Measurements from ENCODE around the gene ADH4. TPM values are rescaled to one million over a fixed set of nuclear protein-coding genes. Genes with fewer than 3 reads are reported as not detected.

Gene ADH4
- total and polyA plus RNA-seq, 10 of the 15 experiments (the other 5 are each of a cell fraction or from before 2014, with no cell fraction given) = not detected

DNA sequence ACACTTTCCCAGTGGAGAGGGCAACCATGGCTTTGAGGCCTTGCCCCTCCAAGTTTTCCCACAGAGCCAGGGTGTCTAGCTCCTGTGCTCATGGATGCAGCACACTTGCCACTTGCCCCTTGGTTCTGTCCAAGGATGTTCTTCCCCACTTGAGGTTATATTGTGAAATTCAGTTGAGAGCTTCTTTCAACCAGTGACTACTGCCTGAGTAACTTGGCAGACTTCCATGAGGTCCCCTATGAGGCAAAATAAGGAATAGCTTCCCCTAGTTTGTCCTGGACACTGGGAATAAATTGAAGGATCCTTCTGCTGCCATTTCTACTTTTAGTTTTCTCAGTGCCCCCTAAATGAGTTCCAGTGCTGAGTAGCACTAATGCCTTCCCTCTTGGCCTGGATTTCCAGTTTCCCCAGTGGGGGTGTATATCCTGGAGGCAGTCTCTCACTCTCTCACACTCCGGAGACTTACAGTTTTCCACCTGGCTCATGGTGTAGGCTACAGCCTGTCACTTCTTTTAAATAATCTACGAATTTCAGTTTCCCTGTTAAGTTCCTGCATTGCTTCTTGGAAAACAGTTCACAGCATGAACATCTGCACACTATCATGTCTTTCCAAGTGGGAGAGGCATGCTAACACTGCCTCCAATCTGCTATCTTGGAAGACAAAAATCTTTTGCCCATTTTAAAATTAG lies 36.4 kb upstream of the ADH4 start (continued):
- no peak for TF ChIP-seq BHLHE40 (IDR thresholded peaks at IDR 0.05; ENCODE audit: borderline replicate concordance in 1 of 2, low read depth in 2 of 2, low read length in 1 of 2)
- no peak for TF ChIP-seq FOXK2 (IDR thresholded peaks at IDR 0.05)

DNA sequence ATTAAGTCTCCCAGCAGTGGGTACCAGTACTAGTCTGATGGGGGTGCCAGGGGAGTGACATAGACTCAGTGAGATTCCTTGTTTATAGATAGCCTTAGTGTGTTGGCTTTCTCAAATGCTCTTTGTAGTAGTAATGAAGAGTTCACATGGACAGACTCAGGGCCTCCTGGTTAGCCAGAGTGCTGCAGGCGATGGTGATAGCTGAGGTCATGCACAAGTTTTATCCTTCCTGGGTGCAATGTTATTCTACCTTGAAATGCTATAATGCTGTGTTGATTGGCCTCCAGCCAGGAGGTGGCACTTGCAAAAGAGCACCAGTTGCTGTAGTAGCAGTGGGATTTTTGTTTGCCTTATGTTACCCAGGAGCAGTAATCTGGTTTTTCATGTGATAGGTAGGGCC lies 35.5 kb upstream of the ADH4 start:
- CTCF ChIA-PET = no interaction called here
- BruUV-seq (replicated peaks) = no TSS peak
- Histone ChIP-seq H3K4me2 (ENCODE audit: control insufficient read depth, insufficient read depth) (no peak overlapping the region), H3K9me3 (replicated peaks; ENCODE audit: control insufficient read depth, insufficient read depth, low read length) (no peaks in the 10 kb centered on the region), H3K27me3 (replicated peaks in 1 of 2; ENCODE audit: control insufficient read depth in 2 of 2, insufficient read depth in 2 of 2, low read length in 1 of 2) (no peaks in the 10 kb centered on the region), H3K27ac (ENCODE audit: control insufficient read depth, insufficient read depth) (no peak overlapping the region), H4K20me1 (ENCODE audit: control insufficient read depth, insufficient read depth) (no peaks in the 10 kb centered on the region), H3K79me2 (ENCODE audit: control insufficient read depth, insufficient read depth, low read length) (no peaks in the 10 kb centered on the region), H3K4me1 (ENCODE audit: control insufficient read depth, insufficient read depth, low read length) (no peaks in the 10 kb centered on the region), H3K9ac (ENCODE audit: control insufficient read depth, insufficient read depth, low read length) (no peak overlapping the region), H3K36me3 (ENCODE audit: control insufficient read depth in 2 of 2, insufficient read depth in 2 of 2, low read length in 1 of 2) (no peaks in the 10 kb centered on the region), H3K4me3 (no peak overlapping the region), H2AFZ (ENCODE audit: control insufficient read depth, low read depth, low read length) (no peak overlapping the region)
- TF ChIP-seq PBX3 (IDR thresholded peaks at IDR 0.05; ENCODE audit: insufficient replicate concordance, low read depth, low read length) (no peak), TARDBP (IDR thresholded peaks at IDR 0.05; ENCODE audit: borderline replicate concordance) (no peak), ASH2L (IDR thresholded peaks at IDR 0.05; ENCODE audit: borderline replicate concordance, low read depth) (no peak), NR2F1 (conservative IDR thresholded peaks at IDR 0.05) (no peak), CBX5 (IDR thresholded peaks at IDR 0.05; ENCODE audit: low read depth) (no peak), IKZF1 (conservative IDR thresholded peaks at IDR 0.05) (no peak), SMC3 (IDR thresholded peaks at IDR 0.05; ENCODE audit: borderline replicate concordance, low read length) (no peak), BHLHE40 (IDR thresholded peaks at IDR 0.05; ENCODE audit: borderline replicate concordance in 1 of 2, low read depth in 2 of 2, low read length in 1 of 2) (no peak), GABPA (IDR thresholded peaks at IDR 0.05; ENCODE audit: low read depth) (no peak), KLF5 (IDR thresholded peaks at IDR 0.05; ENCODE audit: partially characterized antibody) (no peak)
- TF ChIP-seq, protein P1, sequence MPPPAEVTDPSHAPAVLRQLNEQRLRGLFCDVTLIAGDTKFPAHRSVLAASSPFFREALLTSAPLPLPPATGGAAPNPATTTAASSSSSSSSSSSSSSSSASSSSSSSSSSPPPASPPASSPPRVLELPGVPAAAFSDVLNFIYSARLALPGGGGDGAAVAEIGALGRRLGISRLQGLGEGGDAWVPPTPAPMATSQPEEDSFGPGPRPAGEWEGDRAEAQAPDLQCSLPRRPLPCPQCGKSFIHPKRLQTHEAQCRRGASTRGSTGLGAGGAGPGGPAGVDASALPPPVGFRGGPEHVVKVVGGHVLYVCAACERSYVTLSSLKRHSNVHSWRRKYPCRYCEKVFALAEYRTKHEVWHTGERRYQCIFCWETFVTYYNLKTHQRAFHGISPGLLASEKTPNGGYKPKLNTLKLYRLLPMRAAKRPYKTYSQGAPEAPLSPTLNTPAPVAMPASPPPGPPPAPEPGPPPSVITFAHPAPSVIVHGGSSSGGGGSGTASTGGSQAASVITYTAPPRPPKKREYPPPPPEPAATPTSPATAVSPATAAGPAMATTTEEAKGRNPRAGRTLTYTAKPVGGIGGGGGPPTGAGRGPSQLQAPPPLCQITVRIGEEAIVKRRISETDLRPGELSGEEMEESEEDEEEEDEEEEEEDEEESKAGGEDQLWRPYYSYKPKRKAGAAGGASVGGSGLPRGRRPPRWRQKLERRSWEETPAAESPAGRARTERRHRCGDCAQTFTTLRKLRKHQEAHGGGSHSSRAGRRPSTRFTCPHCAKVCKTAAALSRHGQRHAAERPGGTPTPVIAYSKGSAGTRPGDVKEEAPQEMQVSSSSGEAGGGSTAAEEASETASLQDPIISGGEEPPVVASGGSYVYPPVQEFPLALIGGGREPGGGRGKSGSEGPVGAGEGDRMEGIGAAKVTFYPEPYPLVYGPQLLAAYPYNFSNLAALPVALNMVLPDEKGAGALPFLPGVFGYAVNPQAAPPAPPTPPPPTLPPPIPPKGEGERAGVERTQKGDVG (CRISPR knock-in tag; IDR thresholded peaks at IDR 0.05) = no peak
- TF ChIP-seq, protein P2, sequence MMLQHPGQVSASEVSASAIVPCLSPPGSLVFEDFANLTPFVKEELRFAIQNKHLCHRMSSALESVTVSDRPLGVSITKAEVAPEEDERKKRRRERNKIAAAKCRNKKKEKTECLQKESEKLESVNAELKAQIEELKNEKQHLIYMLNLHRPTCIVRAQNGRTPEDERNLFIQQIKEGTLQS (IDR thresholded peaks at IDR 0.05; ENCODE audit: borderline replicate concordance, extremely low read depth, low read depth, low read length) = no peak
- WGBS (ENCODE audit: insufficient coverage, insufficient replicate concordance, low lambda C conversion rate, missing lambda C conversion rate) = 0% methylated on average over 1 of the region's 1 CpG
- RAD21 ChIA-PET (ENCODE audit: unreplicated experiment) = no interaction called here
- in situ Hi-C loops (cut with MboI) (no loop called here), intact Hi-C loops (cut with micrococcal nuclease; ENCODE audit: unreplicated experiment) (no loop called here)
- ATAC-seq (no peak), FAIRE-seq (no peak), DNase-seq (ENCODE audit: low read depth, low spot score) (no peak)
- SMC1A ChIA-PET (ENCODE audit: uncharacterized antibody, unreplicated experiment) = no interaction called here
- POLR2A ChIA-PET = no interaction called here
